Measurements from ENCODE around the gene GRM7.

The GRM7 gene

GRCh38 chr3:7512048-7512447 lies 651.1 kb downstream of the GRM7 start:
- DNase-seq: no peak

DNA sequence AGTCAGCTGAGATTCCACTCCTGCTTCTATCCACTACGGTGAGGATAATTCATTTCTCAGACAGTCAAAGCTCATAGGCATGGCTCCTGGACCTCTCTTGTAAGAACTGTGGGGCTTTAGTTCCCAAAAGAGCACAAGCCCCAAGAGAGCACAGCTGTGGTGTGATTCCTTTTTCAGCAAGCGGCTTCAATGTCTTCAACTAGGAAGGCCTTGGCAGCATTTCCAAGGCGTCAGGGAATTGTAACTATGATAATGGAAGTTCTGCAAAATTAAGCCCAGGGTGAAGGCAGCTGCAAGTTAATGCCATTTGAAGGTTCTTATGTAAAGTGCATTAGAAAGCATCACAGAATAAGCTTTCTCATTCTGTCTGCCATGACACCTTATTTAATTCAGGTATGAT lies 657.1 kb downstream of the GRM7 start:
- no peak for DNase-seq

GRCh38 chr3:7518456-7518855 lies 657.5 kb downstream of the GRM7 start:
- peak; percentile 1 for DNase-seq

DNA sequence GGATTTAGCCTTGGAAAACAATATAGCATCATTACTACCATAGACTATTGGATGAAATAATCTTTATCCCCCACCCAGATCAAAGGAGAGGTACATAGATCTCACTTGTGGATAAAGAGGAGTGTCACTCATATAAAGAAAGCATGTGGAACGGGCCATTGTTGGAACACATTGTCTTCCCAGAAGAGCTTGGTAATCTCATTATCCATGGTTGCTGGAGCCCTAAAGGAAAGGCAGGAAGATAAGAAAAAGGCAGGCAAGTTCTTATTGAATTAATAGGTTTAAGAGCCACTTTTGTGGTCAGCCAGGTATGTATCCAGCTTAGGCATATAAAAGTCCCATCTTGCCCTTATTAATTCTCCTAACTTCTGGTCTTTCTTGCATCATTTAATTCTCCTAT lies 659.1 kb downstream of the GRM7 start:
- DNase-seq: no peak

- DNase-seq: no peak
These were observed 659.7 kb downstream of the GRM7 start for GRCh38 chr3:7520593-7520992.

DNA sequence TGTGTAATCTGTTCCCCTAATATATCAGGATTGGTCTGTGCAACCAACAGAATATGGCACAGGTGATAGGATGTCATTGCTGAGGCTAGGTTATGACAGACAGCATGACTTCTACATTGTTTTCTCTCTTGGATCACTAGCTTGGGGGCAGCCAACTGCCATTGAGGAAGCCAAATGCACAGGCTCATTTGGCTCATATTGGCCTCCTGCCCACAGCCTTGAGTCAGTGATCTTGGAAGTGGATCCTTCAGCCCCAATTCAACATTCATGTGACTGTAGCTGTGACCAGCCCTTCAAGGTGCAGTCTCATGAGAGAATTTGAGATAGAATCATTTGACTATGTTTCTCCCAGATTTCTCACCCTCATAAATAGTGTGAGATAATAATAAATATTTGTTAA lies 675.6 kb downstream of the GRM7 start:
- DNase-seq: no peak

DNA sequence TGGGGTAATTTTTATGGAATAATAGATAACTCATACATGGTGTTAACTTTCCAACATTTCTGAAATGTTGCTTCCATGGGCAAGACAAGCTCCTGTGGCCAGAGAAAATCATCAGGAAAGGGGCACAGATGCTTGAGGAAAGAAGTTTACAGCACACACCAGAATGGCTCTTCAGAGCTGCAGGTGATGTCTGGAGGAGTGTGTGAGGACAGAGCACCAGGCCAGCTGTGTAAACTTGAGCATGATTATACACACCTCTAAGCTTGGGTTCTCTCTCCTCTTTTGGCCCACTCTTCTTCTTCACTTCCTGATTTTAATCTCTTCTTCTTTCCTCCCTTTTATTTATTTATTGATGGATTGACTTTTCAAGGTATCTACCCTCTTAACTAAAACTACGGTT lies 676.0 kb downstream of the GRM7 start:
- no peak for DNase-seq

DNA sequence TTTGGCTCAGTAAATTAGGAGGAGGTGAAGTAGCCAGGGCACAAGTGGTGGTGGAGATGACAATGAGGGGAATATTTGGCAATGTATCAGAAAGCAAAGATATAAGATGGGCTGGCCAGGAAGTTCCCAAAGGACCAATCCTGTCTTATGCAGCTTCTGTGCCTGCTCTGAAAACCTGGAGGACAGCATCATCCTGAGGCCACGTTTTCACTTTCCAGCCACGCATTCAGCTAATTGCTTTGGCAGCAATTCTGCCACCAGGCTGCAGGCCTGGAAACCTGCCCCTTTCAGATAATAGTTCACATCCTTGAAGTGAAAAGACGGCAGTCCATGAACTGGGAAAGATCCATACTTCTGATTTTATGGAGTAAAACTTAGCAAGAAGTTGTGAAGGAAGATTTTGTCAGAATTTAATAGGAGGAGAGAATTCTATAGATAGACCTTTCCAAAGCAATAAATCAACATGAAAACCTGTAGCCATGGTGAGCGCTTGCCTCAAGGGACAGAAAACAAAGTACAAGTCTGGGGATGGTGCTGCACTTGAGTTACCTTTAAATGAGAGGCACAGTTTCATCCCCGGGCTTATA lies 682.5 kb downstream of the GRM7 start:
- no peak for DNase-seq

DNA sequence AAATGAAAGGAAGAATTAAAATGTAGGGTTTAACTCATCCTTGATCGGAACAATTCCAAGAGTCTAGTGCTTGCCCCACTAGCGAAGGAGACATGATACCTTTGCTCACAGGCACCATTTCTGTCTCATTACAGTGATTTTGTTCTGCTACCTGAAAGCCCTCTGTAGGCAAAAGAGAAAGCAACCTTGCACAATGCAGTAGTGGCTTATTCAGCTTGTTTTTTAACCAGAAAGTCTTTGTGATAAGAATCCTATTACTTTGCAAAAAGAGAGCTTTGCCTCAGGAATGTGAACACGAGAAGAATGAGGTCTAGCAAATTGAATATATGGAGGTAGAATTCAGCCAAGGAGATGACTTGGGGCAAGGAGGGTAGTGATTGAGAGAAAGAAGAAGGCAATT lies 684.4 kb downstream of the GRM7 start:
- DNase-seq: no peak

DNA sequence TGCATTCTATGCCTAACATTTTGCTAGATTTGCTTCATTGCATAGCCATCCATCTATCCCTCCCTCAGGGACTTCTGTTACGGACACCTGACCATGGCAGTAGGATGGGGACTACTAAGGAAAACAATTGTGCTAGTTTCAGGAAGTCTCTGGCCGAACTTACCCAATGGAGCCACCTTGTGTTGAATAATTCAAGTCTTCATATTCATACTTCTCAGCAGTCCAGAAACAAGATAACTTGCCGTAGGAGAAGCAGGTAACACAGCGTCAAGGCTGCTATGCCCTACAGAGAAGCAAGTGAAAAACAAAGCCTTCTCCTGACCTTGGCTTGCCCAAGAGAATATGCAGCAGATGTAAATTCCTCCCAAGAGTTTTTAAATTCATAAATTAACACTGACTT lies 685.3 kb downstream of the GRM7 start:
- DNase-seq: no peak

- no peak for DNase-seq
These were observed 686.9 kb downstream of the GRM7 start for GRCh38 chr3:7547826-7548225.

DNA sequence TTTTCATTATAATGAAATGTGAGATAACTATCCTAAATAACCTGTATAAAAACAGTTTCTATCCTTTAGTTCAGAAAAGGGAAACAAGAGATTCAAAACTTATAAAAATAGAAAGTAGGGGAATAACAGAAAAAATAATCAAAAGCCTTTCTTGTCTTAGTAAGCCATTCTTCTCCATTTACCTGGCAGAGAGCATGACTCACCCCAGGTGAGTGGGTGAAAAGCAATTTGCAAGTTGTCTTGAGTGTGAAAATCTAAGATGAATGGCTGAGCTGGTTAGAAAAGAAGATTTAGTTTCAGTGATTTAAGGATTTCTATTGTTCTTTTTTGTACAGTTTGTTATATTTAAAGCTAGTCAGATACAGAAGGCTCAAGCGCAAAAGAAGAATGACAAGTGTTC lies 702.0 kb downstream of the GRM7 start:
- DNase-seq: no peak

DNA sequence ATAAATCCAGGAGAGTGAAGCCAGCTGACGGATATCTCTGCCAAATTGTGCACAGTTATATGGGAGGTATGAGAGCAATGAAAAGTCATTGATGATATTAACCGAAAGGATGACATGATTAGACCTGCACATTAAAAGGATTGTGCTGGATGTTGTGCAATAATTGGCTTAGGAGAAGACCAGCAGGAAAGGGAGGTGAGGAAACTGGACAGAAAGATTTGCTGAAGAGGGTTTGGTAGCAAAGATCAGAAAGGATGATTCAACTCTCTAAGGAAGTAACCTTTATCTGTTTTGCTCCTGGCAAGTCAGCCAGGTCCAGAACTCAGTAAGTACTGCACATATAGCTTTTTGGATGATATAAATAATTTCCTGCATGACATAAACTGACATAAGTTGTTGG lies 704.7 kb downstream of the GRM7 start:
- DNase-seq: no peak

GRCh38 chr3:7567160-7567559 lies 706.2 kb downstream of the GRM7 start:
- no peak for DNase-seq

DNA sequence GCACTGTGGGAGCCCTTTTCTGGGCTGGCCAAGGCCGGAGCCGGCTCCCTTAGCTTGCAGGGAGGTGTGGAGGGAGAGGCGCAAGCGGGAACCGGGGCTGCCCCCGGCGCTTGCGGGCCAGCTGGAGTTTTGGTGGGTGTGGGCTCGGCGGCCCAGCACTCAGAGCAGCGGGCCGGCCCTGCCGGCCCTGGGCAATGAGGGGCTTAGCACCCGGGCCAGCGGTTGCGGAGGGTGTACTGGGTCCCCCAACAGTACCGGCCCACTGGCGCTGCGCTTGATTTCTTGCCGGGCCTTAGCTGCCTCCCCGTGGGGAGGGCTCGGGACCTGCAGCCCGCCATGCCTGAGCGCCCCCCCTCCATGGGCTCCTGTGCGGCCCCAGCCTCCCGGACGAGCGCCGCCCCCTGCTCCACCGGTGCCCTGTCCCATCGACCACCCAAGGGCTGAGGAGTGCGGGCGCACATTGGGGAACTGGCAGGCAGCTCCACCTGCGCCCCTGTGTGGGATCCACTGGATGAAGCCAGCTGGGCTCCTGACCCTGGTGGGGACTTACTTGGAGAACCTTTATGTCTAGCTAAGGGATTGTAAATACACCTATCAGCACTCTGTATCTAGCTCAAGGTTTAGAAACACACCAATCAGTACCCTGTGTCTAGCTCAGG lies 707.7 kb downstream of the GRM7 start:
- no peak for DNase-seq

GRCh38 chr3:7573330-7573729 lies 712.4 kb downstream of the GRM7 start:
- DNase-seq: no peak

- DNase-seq: no peak
These were observed 713.5 kb downstream of the GRM7 start for GRCh38 chr3:7574435-7574834.

DNA sequence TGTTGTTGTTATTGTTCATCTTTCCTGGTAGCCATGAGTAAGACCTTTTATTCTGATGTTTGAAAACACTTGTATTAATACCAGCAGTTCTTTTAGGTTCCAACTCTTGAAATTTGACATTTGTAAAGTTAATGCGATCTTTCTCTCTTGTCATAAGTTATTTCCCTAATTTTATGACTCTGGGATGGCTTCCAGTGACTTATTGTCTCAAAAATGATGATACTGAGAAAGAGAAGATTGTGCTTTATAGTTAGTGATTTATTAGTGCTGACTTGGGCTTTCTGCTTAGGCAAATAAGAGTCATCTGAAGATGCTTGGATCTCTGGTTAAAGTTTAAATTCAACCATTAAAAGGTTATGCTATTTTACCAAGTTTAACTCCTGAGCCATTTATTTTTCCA lies 715.2 kb downstream of the GRM7 start:
- no peak for DNase-seq

DNA sequence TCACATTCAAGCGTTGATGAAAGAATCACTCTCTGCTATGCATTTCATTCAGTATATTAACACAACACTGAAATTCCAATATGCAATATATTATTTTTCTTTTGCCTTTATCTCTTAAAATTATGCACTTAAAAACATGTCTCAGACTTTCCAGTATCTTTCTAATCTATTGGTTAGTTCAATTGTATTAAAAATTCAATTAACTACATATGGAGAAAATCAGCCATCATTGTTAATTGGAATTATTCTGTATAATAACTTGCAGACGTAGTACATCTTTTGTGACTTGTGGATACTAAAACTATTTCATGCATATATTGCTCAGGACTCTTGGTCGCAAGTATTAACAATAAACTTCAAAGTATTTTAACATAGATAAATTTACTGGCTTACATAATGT lies 715.6 kb downstream of the GRM7 start:
- no peak for DNase-seq

GRCh38 chr3:7577513-7577912 lies 716.6 kb downstream of the GRM7 start:
- no peak for DNase-seq

- no peak for DNase-seq
These were observed 720.9 kb downstream of the GRM7 start for GRCh38 chr3:7581831-7582230.

DNA sequence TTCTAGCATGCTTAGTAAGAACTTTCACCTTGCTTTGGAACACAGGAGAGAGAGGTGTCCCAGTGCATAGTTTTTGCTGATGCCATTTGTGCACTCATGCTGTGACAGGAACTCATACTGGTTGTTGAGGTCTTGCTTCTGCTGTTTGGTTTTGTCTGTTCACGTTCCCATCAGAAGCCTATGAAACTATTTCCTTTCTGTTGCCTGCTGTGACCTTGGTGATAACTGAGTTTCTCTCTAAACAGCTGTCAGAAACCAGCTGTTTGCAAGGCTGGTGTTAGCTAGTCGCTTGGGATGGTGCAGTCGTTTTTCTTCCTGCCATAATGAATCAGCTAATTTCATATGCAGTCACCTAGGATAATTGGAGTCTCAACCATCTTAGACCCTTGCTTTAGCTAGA lies 724.1 kb downstream of the GRM7 start:
- no peak for DNase-seq

- no peak for DNase-seq
These were observed 727.3 kb downstream of the GRM7 start for GRCh38 chr3:7588236-7588635.

DNA sequence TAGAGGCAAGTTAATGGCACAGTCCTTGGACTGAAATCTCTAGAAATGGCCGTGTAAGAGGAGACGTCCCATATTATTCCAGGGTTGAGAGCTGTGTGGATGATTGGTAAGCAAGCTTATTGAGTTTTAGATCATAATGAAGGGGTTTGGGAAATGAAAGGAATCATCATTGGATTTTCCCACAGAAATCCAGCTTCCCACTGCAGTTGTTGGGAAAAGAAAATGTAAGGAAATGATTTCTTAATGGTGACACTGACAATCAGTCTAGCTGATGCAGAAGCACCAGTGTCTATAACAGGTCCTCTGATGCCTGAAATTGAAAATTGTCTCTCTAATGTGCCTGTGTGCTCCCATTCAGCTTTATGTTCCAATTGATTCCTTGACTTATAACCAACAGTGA lies 728.6 kb downstream of the GRM7 start:
- DNase-seq: no peak

- no peak for DNase-seq
These were observed 741.4 kb downstream of the GRM7 start for GRCh38 chr3:7602297-7602696.
